SK-N-SH treated with all-trans-retinoic acid at 6 μM for 48 hours (cell line): ENCODE measurements around the gene ZNF480.

Source experiments
- ATAC-seq: fragments of 200-7000 bp; cut with Tn5 transposase; 3 replicates; pipeline ENCODE4 v1.9.1; 2020; ENCODE audit warnings: mild to moderate bottlenecking, moderate library complexity
- BACH2 ChIP-seq: fragments of 250-450 bp; sonication (Bioruptor Pico); IDR thresholded peaks from 2 replicates; pipeline ENCODE4 v1.9.0; 2021; ENCODE audit warnings: mild to moderate bottlenecking, borderline replicate concordance
- CSDC2 ChIP-seq: fragments of 250-450 bp; sonication (Bioruptor Pico); IDR thresholded peaks from 2 replicates; pipeline ENCODE4 v1.5.0; 2020; ENCODE audit warnings: mild to moderate bottlenecking, moderate library complexity
- ESRRG ChIP-seq: fragments of 250-450 bp; sonication (Bioruptor Pico); IDR thresholded peaks from 2 replicates; pipeline ENCODE4 v1.6.1; 2021; ENCODE audit warnings: mild to moderate bottlenecking
- GLIS3 ChIP-seq: fragments of 250-450 bp; sonication (Bioruptor Pico); IDR thresholded peaks from 2 replicates; pipeline ENCODE4 v1.5.0; 2020; ENCODE audit warnings: mild to moderate bottlenecking, moderate library complexity
- ISL1 ChIP-seq: fragments of 250-450 bp; sonication (Bioruptor Pico); IDR thresholded peaks from 2 replicates; pipeline ENCODE4 v2.1.2; 2022; ENCODE audit warnings: mild to moderate bottlenecking, moderate library complexity
- OSR1 ChIP-seq: fragments of 250-450 bp; sonication (Bioruptor Pico); IDR thresholded peaks from 2 replicates; pipeline ENCODE4 v1.8.0; 2022; ENCODE audit warnings: moderate library complexity, mild to moderate bottlenecking, inconsistent platforms
- PPARA ChIP-seq: fragments of 250-450 bp; sonication (Bioruptor Pico); IDR thresholded peaks from 2 replicates; pipeline ENCODE4 v1.5.0; 2020; ENCODE audit warnings: mild to moderate bottlenecking, borderline replicate concordance
- RARB ChIP-seq: fragments of 250-450 bp; sonication (Bioruptor Pico); IDR thresholded peaks from 2 replicates; pipeline ENCODE4 v1.8.0; 2021; ENCODE audit warnings: mild to moderate bottlenecking, moderate library complexity
- SNAI2 ChIP-seq: fragments of 250-450 bp; sonication (Bioruptor Pico); IDR thresholded peaks from 2 replicates; pipeline ENCODE4 v1.5.0; 2020; ENCODE audit warnings: mild to moderate bottlenecking, moderate library complexity
- TCF4 ChIP-seq: fragments of 250-450 bp; sonication (Bioruptor Pico); IDR thresholded peaks from 2 replicates; pipeline ENCODE4 v1.8.0; 2021; ENCODE audit warnings: mild to moderate bottlenecking, moderate library complexity, borderline replicate concordance
- TOX ChIP-seq: fragments of 250-450 bp; sonication (Bioruptor Pico); IDR thresholded peaks from 2 replicates; pipeline ENCODE4 v1.8.0; 2021; ENCODE audit warnings: mild to moderate bottlenecking, moderate library complexity, borderline replicate concordance
- ZC3H10 ChIP-seq: fragments of 250-450 bp; sonication (Bioruptor Pico); IDR thresholded peaks from 2 replicates; pipeline ENCODE4 v1.5.1; 2021; ENCODE audit warnings: mild to moderate bottlenecking, moderate library complexity
- ZFP3 ChIP-seq: fragments of 250-450 bp; sonication (Bioruptor Pico); IDR thresholded peaks from 2 replicates; pipeline ENCODE4 v1.5.0; 2020; ENCODE audit warnings: mild to moderate bottlenecking, moderate library complexity
- ZFP30 ChIP-seq: fragments of 450-650 bp; formaldehyde crosslinking; IDR thresholded peaks from 2 replicates; pipeline ENCODE4 v1.5.0; 2022; ENCODE audit warnings: mild to moderate bottlenecking, moderate library complexity
- ZNF565 ChIP-seq: fragments of 450-650 bp; formaldehyde crosslinking; conservative IDR thresholded peaks from 2 replicates; pipeline ENCODE4 v1.5.0; 2020; ENCODE audit warnings: low read depth, mild to moderate bottlenecking, moderate library complexity
- ZNF70 ChIP-seq: fragments of 450-650 bp; formaldehyde crosslinking; IDR thresholded peaks from 2 replicates; pipeline ENCODE4 v1.5.0; 2020; ENCODE audit warnings: mild to moderate bottlenecking, moderate library complexity
- ZNF8 ChIP-seq: fragments of 450-650 bp; formaldehyde crosslinking; IDR thresholded peaks from 2 replicates; pipeline ENCODE4 v1.5.0; 2020; ENCODE audit warnings: mild to moderate bottlenecking, moderate library complexity
- TF ChIP-seq, protein P1 (sequence below): fragments of 250-450 bp; sonication (Bioruptor Pico); IDR thresholded peaks from 2 replicates; pipeline ENCODE4 v1.8.0; 2021; ENCODE audit warnings: low read depth, mild to moderate bottlenecking, moderate library complexity, borderline replicate concordance
- TF ChIP-seq, protein P2 (sequence below): fragments of 250-450 bp; sonication (Bioruptor Pico); IDR thresholded peaks from 2 replicates; pipeline ENCODE4 v1.8.0; 2020; ENCODE audit warnings: mild to moderate bottlenecking, moderate library complexity, borderline replicate concordance
- TF ChIP-seq, protein P3 (sequence below): fragments of 250-450 bp; sonication (Bioruptor Pico); IDR thresholded peaks from 2 replicates; pipeline ENCODE4 v1.5.1; 2021; ENCODE audit warnings: mild to moderate bottlenecking, moderate library complexity
- TF ChIP-seq, protein P4 (sequence below): fragments of 250-450 bp; sonication (Bioruptor Pico); IDR thresholded peaks from 2 replicates; pipeline ENCODE4 v1.5.0; 2020; ENCODE audit warnings: mild to moderate bottlenecking, moderate library complexity
- TF ChIP-seq, protein P5 (sequence below): fragments of 250-450 bp; sonication (Bioruptor Pico); IDR thresholded peaks from 2 replicates; pipeline ENCODE4 v1.5.1; 2020; ENCODE audit warnings: low read depth, mild to moderate bottlenecking, moderate library complexity

ZNF480 gene

DNA sequence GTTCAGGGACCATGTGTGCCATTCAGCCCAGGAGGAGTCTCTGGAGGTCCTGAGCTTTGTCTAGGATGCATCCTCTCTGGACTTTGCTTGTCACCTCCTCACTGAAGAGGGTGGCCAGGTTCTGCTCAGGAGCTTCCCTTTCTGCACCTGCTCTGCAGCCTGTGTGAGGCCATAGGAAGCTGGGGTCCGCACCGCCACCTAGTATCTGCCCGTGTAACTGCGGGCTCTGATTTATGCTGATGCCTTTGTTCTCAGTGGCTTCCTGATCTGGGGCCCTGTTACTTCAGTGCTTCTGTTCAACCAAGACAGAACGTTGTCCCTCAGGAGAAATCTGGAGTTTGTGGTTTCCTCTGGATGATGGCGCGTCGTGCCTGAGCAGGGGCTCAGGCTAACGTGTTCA is 54.5 kb downstream of the ZNF480 start:
- TF ChIP-seq ZC3H10 (CRISPR knock-in tag) (no peak), ZNF8 (no peak), ZFP3 (CRISPR knock-in tag) (no peak), SNAI2 (no peak), CSDC2 (CRISPR knock-in tag) (no peak), TCF4 (no peak), GLIS3 (no peak), ZNF565 (CRISPR knock-in tag) (no peak)
- TF ChIP-seq, protein P1, sequence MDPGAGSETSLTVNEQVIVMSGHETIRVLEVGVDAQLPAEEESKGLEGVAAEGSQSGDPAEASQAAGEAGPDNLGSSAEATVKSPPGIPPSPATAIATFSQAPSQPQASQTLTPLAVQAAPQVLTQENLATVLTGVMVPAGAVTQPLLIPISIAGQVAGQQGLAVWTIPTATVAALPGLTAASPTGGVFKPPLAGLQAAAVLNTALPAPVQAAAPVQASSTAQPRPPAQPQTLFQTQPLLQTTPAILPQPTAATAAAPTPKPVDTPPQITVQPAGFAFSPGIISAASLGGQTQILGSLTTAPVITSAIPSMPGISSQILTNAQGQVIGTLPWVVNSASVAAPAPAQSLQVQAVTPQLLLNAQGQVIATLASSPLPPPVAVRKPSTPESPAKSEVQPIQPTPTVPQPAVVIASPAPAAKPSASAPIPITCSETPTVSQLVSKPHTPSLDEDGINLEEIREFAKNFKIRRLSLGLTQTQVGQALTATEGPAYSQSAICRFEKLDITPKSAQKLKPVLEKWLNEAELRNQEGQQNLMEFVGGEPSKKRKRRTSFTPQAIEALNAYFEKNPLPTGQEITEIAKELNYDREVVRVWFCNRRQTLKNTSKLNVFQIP (CRISPR knock-in tag): no peak
- TF ChIP-seq, protein P2, sequence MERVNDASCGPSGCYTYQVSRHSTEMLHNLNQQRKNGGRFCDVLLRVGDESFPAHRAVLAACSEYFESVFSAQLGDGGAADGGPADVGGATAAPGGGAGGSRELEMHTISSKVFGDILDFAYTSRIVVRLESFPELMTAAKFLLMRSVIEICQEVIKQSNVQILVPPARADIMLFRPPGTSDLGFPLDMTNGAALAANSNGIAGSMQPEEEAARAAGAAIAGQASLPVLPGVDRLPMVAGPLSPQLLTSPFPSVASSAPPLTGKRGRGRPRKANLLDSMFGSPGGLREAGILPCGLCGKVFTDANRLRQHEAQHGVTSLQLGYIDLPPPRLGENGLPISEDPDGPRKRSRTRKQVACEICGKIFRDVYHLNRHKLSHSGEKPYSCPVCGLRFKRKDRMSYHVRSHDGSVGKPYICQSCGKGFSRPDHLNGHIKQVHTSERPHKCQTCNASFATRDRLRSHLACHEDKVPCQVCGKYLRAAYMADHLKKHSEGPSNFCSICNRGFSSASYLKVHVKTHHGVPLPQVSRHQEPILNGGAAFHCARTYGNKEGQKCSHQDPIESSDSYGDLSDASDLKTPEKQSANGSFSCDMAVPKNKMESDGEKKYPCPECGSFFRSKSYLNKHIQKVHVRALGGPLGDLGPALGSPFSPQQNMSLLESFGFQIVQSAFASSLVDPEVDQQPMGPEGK (CRISPR knock-in tag): no peak
- ATAC-seq: no peak

DNA sequence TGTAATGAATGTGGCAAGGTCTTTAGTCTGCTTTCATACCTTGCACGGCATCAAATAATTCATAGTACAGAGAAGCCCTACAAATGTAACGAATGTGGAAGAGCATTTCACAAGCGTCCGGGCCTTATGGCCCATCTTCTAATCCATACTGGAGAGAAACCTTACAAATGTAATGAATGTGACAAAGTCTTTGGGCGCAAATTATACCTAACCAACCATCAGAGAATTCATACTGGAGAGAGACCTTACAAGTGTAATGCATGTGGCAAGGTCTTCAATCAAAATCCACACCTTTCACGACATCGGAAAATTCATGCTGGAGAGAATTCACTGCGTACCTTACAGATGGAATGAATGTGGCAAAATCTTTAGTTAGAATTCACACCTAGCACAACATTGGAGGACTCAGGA is 69.5 kb downstream of the ZNF480 start:
- TF ChIP-seq BACH2 (CRISPR knock-in tag): no peak
- no peak for TF ChIP-seq PPARA (CRISPR knock-in tag)

DNA sequence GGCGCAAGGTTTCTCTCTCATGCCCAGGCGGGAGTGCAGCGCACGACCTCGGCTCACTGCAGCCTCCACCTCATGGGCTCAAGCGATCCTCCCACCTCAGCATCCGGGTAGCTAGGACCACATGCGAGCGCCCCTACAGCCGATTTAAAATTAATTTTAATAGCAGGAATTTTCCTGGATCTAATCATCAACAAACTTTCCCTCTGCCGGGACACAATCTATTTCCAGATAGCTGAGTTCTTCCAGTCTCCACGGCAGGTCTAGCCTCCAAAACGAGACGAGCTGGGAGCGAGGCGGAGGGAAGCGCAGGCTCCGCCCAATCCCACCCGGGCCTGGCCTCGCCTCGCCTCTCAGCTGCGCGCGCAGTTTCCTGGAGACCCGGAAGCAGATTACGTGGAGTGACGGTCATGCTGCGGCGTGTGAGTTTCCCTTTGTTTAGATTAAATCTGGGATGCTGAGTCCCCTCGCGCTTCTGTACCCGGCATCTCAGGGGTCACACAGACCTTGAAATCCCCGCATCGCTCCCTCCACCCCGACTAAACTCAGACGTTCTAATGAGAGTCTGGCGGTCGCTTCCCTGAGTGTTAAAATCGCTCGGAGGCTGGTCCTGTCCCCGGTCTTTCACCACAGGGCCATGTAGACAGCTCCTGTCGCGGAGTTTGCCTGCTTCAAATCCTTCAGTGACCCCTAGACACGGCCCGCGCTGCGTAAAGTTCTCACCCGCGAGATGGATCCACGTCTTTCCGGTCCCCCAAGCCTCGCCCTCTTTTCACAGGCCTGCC is 72.8 kb downstream of the ZNF480 start, which contains the start of gene ZNF880:
ZNF880 (plus strand) TSS at position 365 of the 782 bp plus-strand sequence; CDS start at position 408, 43 bp downstream.
- TF ChIP-seq, protein P2 (CRISPR knock-in tag): no peak
- TF ChIP-seq GLIS3 (no peak), ZC3H10 (CRISPR knock-in tag) (no peak), ESRRG (CRISPR knock-in tag) (0 out of 2 replicates have a peak, but pooled peaks have one; percentile 21), ZFP30 (CRISPR knock-in tag) (no peak), OSR1 (CRISPR knock-in tag) (no peak)
- TF ChIP-seq, protein P3, sequence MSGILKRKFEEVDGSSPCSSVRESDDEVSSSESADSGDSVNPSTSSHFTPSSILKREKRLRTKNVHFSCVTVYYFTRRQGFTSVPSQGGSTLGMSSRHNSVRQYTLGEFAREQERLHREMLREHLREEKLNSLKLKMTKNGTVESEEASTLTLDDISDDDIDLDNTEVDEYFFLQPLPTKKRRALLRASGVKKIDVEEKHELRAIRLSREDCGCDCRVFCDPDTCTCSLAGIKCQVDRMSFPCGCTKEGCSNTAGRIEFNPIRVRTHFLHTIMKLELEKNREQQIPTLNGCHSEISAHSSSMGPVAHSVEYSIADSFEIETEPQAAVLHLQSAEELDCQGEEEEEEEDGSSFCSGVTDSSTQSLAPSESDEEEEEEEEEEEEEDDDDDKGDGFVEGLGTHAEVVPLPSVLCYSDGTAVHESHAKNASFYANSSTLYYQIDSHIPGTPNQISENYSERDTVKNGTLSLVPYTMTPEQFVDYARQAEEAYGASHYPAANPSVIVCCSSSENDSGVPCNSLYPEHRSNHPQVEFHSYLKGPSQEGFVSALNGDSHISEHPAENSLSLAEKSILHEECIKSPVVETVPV (CRISPR knock-in tag): peak; percentile 43; the same call in 1 of the 2 replicates
- ATAC-seq: peak; percentile 99

More for the DNA sequence above, 69.5 kb downstream of the ZNF480 start:
- no peak for ATAC-seq

DNA sequence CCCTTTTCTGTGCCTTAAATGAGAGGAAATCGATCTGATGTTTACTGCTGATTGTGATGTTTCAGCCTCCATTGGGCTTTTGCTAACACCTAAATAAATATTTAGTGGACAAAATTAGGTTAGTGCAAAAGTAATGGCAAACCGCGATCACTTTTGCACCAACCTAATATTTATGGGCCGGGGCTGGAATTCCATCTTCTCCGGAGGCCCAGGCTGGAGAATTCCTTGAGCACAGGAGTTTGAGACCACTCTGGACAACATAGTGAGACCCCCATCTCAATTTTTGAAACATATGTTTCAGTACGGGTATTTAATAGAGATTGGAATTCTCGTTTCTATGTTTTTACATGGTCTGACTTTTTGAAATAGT is 73.4 kb downstream of the ZNF480 start:
- TF ChIP-seq TOX (CRISPR knock-in tag) (no peak), ISL1 (CRISPR knock-in tag) (no peak), ZNF70 (CRISPR knock-in tag) (no peak), TCF4 (no peak), PPARA (CRISPR knock-in tag) (no peak), GLIS3 (no peak), RARB (CRISPR knock-in tag) (no peak)
- TF ChIP-seq, protein P4, sequence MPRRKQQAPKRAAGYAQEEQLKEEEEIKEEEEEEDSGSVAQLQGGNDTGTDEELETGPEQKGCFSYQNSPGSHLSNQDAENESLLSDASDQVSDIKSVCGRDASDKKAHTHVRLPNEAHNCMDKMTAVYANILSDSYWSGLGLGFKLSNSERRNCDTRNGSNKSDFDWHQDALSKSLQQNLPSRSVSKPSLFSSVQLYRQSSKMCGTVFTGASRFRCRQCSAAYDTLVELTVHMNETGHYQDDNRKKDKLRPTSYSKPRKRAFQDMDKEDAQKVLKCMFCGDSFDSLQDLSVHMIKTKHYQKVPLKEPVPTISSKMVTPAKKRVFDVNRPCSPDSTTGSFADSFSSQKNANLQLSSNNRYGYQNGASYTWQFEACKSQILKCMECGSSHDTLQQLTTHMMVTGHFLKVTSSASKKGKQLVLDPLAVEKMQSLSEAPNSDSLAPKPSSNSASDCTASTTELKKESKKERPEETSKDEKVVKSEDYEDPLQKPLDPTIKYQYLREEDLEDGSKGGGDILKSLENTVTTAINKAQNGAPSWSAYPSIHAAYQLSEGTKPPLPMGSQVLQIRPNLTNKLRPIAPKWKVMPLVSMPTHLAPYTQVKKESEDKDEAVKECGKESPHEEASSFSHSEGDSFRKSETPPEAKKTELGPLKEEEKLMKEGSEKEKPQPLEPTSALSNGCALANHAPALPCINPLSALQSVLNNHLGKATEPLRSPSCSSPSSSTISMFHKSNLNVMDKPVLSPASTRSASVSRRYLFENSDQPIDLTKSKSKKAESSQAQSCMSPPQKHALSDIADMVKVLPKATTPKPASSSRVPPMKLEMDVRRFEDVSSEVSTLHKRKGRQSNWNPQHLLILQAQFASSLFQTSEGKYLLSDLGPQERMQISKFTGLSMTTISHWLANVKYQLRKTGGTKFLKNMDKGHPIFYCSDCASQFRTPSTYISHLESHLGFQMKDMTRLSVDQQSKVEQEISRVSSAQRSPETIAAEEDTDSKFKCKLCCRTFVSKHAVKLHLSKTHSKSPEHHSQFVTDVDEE (CRISPR knock-in tag): no peak
- TF ChIP-seq, protein P5, sequence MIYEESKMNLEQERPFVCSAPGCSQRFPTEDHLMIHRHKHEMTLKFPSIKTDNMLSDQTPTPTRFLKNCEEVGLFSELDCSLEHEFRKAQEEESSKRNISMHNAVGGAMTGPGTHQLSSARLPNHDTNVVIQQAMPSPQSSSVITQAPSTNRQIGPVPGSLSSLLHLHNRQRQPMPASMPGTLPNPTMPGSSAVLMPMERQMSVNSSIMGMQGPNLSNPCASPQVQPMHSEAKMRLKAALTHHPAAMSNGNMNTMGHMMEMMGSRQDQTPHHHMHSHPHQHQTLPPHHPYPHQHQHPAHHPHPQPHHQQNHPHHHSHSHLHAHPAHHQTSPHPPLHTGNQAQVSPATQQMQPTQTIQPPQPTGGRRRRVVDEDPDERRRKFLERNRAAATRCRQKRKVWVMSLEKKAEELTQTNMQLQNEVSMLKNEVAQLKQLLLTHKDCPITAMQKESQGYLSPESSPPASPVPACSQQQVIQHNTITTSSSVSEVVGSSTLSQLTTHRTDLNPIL (CRISPR knock-in tag): no peak
- TF ChIP-seq, all 23 proteins: peak for 0

More for the DNA sequence above, 73.4 kb downstream of the ZNF480 start:
- ATAC-seq: no peak
